WTC11 (cell line): Measurements from ENCODE around the gene HDGFL2. TPM values are rescaled to one million over a fixed set of nuclear protein-coding genes. Genes with fewer than 3 reads are reported as not detected.

Experiments used
- ATAC-seq: fragments of 200-7000 bp; cut with Tn5 transposase; 2 replicates; pipeline ENCODE4 v1.10.0; 2021; ENCODE audit warnings: mild to moderate bottlenecking, moderate library complexity
- CTCF ChIA-PET: fragments of 300-600 bp; sonication (Branson Sonifier 250); formaldehyde crosslinking; loops from one replicate; lab custom pipeline; 2021; ENCODE audit warnings: antibody characterized with exemption; lab: Charles Lee
- POLR2A ChIA-PET: fragments of 350-600 bp; sonication (Branson Sonifier 250); formaldehyde crosslinking; loops from one replicate; lab custom pipeline; 2021; ENCODE audit warnings: antibody characterized with exemption; lab: Charles Lee
- DNase-seq: peaks from one replicate; pipeline ENCODE4 v3.0.0; 2021; ENCODE audit warnings: low spot score
- H3K27ac Mint-ChIP-seq: 2 replicates; pipeline ENCODE4 v1.8.0; 2021; ENCODE audit warnings: mixed read lengths
- H3K27me3 Mint-ChIP-seq: 2 replicates; pipeline ENCODE4 v1.8.0; 2021; ENCODE audit warnings: low read depth, mild to moderate bottlenecking, moderate library complexity, mixed read lengths
- H3K36me3 Mint-ChIP-seq: 2 replicates; pipeline ENCODE4 v1.8.0; 2021; ENCODE audit warnings: mixed read lengths
- H3K4me1 Mint-ChIP-seq: 2 replicates; pipeline ENCODE4 v1.8.0; 2022; ENCODE audit warnings: mixed read lengths
- H3K4me3 Mint-ChIP-seq: 2 replicates; pipeline ENCODE4 v1.8.0; 2021; ENCODE audit warnings: mild to moderate bottlenecking, moderate library complexity, mixed read lengths
- H3K9me3 Mint-ChIP-seq: 2 replicates; pipeline ENCODE4 v1.8.0; 2021; ENCODE audit warnings: mixed read lengths
- ATF1 ChIP-seq: sonication (generic); formaldehyde crosslinking; IDR thresholded peaks from 2 replicates; pipeline ENCODE4 v1.8.1; 2023; ENCODE audit warnings: mild to moderate bottlenecking, moderate library complexity, missing genetic modification reagents
- ATF3 ChIP-seq: sonication (generic); formaldehyde crosslinking; conservative IDR thresholded peaks from 2 replicates; pipeline ENCODE4 v1.8.1; 2022; ENCODE audit warnings: mild to moderate bottlenecking, missing genetic modification reagents
- CDX4 ChIP-seq: fragments of 250-450 bp; sonication (Bioruptor Pico); IDR thresholded peaks from 2 replicates; pipeline ENCODE4 v1.9.0; 2021; ENCODE audit warnings: moderate library complexity, mild to moderate bottlenecking, inconsistent platforms, borderline replicate concordance
- E2F1 ChIP-seq: sonication (generic); formaldehyde crosslinking; IDR thresholded peaks from 2 replicates; pipeline ENCODE4 v1.8.0; 2022; ENCODE audit warnings: mild to moderate bottlenecking, missing genetic modification reagents
- GRHL2 ChIP-seq: fragments of 250-450 bp; sonication (Bioruptor Pico); IDR thresholded peaks from 2 replicates; pipeline ENCODE4 v1.8.0; 2022; ENCODE audit warnings: mild to moderate bottlenecking, moderate library complexity; ENCODE audit not compliant: insufficient replicate concordance, severe bottlenecking
- IRF1 ChIP-seq: sonication (generic); formaldehyde crosslinking; IDR thresholded peaks from 2 replicates; pipeline ENCODE4 v1.8.0; 2023; ENCODE audit warnings: missing genetic modification reagents
- IRF2 ChIP-seq: sonication (generic); formaldehyde crosslinking; IDR thresholded peaks from 2 replicates; pipeline ENCODE4 v1.8.0; 2022; ENCODE audit warnings: low read depth, missing genetic modification reagents, borderline replicate concordance
- MAX ChIP-seq: sonication (generic); formaldehyde crosslinking; IDR thresholded peaks from 2 replicates; pipeline ENCODE4 v1.8.0; 2022; ENCODE audit warnings: mild to moderate bottlenecking, missing genetic modification reagents
- NR1H2 ChIP-seq: sonication (generic); formaldehyde crosslinking; IDR thresholded peaks from 2 replicates; pipeline ENCODE4 v1.9.0; 2021; ENCODE audit warnings: mild to moderate bottlenecking, moderate library complexity, missing genetic modification reagents
- NR3C1 ChIP-seq: sonication (generic); formaldehyde crosslinking; conservative IDR thresholded peaks from 2 replicates; pipeline ENCODE4 v1.8.1; 2023; ENCODE audit warnings: low read depth, mild to moderate bottlenecking, missing genetic modification reagents
- RELA ChIP-seq: sonication (generic); formaldehyde crosslinking; IDR thresholded peaks from 2 replicates; pipeline ENCODE4 v1.8.1; 2022; ENCODE audit warnings: missing genetic modification reagents, mild to moderate bottlenecking, borderline replicate concordance
- SMAD3 ChIP-seq: sonication (generic); formaldehyde crosslinking; IDR thresholded peaks from 2 replicates; pipeline ENCODE4 v1.8.0; 2022; ENCODE audit warnings: missing genetic modification reagents, mild to moderate bottlenecking, borderline replicate concordance
- SMAD4 ChIP-seq: sonication (generic); formaldehyde crosslinking; IDR thresholded peaks from 2 replicates; pipeline ENCODE4 v1.8.0; 2022; ENCODE audit warnings: mild to moderate bottlenecking, missing genetic modification reagents
- ZNF121 ChIP-seq: sonication (generic); formaldehyde crosslinking; IDR thresholded peaks from 2 replicates; pipeline ENCODE4 v1.8.0; 2023; ENCODE audit warnings: missing genetic modification reagents
- ZNF138 ChIP-seq: sonication (generic); formaldehyde crosslinking; conservative IDR thresholded peaks from 2 replicates; pipeline ENCODE4 v1.8.1; 2022; ENCODE audit warnings: mild to moderate bottlenecking, moderate library complexity, missing genetic modification reagents
- ZNF317 ChIP-seq: sonication (generic); formaldehyde crosslinking; IDR thresholded peaks from 2 replicates; pipeline ENCODE4 v1.8.1; 2023; ENCODE audit warnings: low read depth, mild to moderate bottlenecking, moderate library complexity, missing genetic modification reagents, borderline replicate concordance
- ZNF423 ChIP-seq: fragments of 250-450 bp; sonication (Bioruptor Pico); IDR thresholded peaks from 2 replicates; pipeline ENCODE4 v2.1.2; 2022; ENCODE audit warnings: mild to moderate bottlenecking, moderate library complexity
- ZNF532 ChIP-seq: fragments of 250-450 bp; sonication (Bioruptor Pico); IDR thresholded peaks from 2 replicates; pipeline ENCODE4 v1.9.0; 2021; ENCODE audit warnings: mild to moderate bottlenecking, borderline replicate concordance
- total RNA-seq: library from RNA; stranded (reverse); gene quantifications from 3 replicates; pipeline ENCODE4 v1.2.3, GENCODE V29; 2021
- TF ChIP-seq, protein P1 (sequence below): sonication (generic); formaldehyde crosslinking; IDR thresholded peaks from 2 replicates; pipeline ENCODE4 v1.8.1; 2022; ENCODE audit warnings: low read depth, mild to moderate bottlenecking, moderate library complexity, missing genetic modification reagents, borderline replicate concordance
- TF ChIP-seq, protein P2 (sequence below): sonication (generic); formaldehyde crosslinking; IDR thresholded peaks from 2 replicates; pipeline ENCODE4 v1.8.1; 2022; ENCODE audit warnings: mild to moderate bottlenecking, moderate library complexity, missing genetic modification reagents

The HDGFL2 gene
- total RNA-seq, 1 experiment from 2014 or later, result 115 TPM

DNA sequence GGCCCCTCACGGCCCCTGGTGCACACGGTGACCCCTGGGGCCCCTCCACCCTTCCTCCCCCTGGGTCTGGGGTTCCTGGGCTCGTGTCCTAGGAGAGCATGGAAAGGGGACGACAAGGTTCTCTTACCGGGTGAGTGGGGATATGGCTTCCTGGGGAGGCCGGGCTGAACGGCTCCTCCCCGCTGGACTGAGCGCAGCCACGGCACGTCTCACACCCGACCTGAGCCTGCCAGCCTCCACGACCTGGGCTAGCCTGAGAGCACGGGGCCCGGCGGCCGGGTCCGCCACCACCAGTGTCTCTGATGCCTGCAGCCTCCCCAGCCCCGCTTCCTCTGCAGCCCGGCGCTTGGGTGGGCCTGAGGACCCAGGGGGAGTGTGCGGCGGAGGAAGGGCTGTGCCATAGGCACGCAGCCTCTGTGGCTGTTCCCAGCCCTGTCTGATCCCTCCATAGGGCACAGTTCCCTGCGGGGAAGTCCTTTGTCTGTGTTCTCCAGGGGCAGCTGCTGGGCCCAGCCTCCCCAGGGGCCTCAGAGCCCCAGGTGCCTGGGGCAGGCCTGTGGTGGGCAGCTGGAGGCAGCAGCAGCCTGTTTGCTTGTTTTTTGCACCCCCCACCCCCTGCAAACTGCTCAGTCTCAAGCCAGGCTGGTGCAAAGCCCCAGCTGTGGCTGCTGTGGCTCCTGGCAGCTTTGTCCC lies 31.2 kb downstream of the HDGFL2 start (continued):
- no peak for TF ChIP-seq GRHL2
- no peak for TF ChIP-seq ATF3 (CRISPR knock-in tag)
- TF ChIP-seq ZNF138 (CRISPR knock-in tag), result no peak
- TF ChIP-seq, protein P1, sequence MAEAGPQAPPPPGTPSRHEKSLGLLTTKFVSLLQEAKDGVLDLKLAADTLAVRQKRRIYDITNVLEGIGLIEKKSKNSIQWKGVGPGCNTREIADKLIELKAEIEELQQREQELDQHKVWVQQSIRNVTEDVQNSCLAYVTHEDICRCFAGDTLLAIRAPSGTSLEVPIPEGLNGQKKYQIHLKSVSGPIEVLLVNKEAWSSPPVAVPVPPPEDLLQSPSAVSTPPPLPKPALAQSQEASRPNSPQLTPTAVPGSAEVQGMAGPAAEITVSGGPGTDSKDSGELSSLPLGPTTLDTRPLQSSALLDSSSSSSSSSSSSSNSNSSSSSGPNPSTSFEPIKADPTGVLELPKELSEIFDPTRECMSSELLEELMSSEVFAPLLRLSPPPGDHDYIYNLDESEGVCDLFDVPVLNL, result no peak
- no peak for TF ChIP-seq ZNF121 (CRISPR knock-in tag)

GRCh38 chr19:4503825-4504170 lies 31.7 kb downstream of the HDGFL2 start:
- POLR2A ChIA-PET, result no interaction called here
- no peak overlapping the region for H3K4me3 Mint-ChIP-seq
- no peak for TF ChIP-seq NR3C1 (CRISPR knock-in tag)
- TF ChIP-seq SMAD3 (CRISPR knock-in tag), result no peak
- no peak for TF ChIP-seq ZNF532 (CRISPR knock-in tag)
- TF ChIP-seq ATF3 (CRISPR knock-in tag), result no peak
- no peak for TF ChIP-seq ZNF423 (CRISPR knock-in tag)
- no peak for TF ChIP-seq CDX4 (CRISPR knock-in tag)
- no peak for TF ChIP-seq RELA (CRISPR knock-in tag)
- TF ChIP-seq, all 79 proteins: peak for 0

DNA sequence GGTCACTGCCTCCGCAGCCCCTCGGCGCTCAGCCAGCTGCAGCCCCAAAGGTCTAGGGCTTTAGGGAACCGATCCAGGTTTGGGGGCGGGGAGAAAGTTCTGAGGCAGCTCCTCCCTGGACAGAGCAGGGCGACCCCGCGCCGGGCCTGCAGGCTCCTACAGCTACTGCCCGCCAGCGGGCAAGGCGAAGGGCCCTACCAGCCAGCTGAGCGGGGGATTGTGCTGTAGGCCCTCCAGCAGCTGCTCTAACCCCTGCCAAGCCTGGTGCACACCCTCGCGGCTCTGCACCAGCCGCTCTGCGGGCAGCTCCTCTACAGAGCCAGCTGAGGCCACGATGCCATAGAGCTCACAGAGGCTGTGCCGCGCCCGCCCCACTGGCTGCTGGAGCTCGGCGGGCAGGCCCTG lies 32.2 kb downstream of the HDGFL2 start:
- Mint-ChIP-seq H3K4me1 (no peaks in the 10 kb centered on the region), H3K27me3 (peaks cover 22% of the 10 kb centered on the region), H3K36me3 (peaks cover 18% of the 10 kb centered on the region), H3K9me3 (no peaks in the 10 kb centered on the region), H3K4me3 (no peak overlapping the region), H3K27ac (no peak overlapping the region)
- DNase-seq, result no peak
- ChIA-PET CTCF (interaction anchor here (0.6 to 6.7 kb wide), 2 partner anchors 20 to 227 kb away, joined by 4 to 38 read pairs; no protein-coding TSS in a partner anchor), POLR2A (interaction anchor here (0.5 to 1.0 kb wide), 2 partner anchors 59 to 64 kb away, joined by 3 to 4 read pairs; no protein-coding TSS in a partner anchor)
- no peak for ATAC-seq
- TF ChIP-seq IRF2 (CRISPR knock-in tag) (no peak), ATF1 (CRISPR knock-in tag) (no peak), E2F1 (no peak), ZNF317 (CRISPR knock-in tag) (no peak), SMAD4 (CRISPR knock-in tag) (no peak), MAX (CRISPR knock-in tag) (no peak), ZNF138 (CRISPR knock-in tag) (no peak), NR1H2 (CRISPR knock-in tag) (no peak), ATF3 (CRISPR knock-in tag) (no peak), IRF1 (CRISPR knock-in tag) (no peak)
- TF ChIP-seq, protein P2, sequence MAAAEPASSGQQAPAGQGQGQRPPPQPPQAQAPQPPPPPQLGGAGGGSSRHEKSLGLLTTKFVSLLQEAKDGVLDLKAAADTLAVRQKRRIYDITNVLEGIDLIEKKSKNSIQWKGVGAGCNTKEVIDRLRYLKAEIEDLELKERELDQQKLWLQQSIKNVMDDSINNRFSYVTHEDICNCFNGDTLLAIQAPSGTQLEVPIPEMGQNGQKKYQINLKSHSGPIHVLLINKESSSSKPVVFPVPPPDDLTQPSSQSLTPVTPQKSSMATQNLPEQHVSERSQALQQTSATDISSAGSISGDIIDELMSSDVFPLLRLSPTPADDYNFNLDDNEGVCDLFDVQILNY, result no peak

More at GRCh38 chr19:4503825-4504170, 31.7 kb downstream of the HDGFL2 start:
- Mint-ChIP-seq H3K36me3 (peaks cover 18% of the 10 kb centered on the region), H3K9me3 (no peaks in the 10 kb centered on the region), H3K4me1 (no peaks in the 10 kb centered on the region), H3K27ac (no peak overlapping the region), H3K27me3 (peaks cover 21% of the 10 kb centered on the region)
- CTCF ChIA-PET, result interaction anchor here (0.6 to 6.7 kb wide), 2 partner anchors 20 to 227 kb away, joined by 4 to 38 read pairs; no protein-coding TSS in a partner anchor
- ATAC-seq, result no peak
- DNase-seq, result no peak
